ENCODE data around the gene HSPA12B.

The HSPA12B gene, protein sequence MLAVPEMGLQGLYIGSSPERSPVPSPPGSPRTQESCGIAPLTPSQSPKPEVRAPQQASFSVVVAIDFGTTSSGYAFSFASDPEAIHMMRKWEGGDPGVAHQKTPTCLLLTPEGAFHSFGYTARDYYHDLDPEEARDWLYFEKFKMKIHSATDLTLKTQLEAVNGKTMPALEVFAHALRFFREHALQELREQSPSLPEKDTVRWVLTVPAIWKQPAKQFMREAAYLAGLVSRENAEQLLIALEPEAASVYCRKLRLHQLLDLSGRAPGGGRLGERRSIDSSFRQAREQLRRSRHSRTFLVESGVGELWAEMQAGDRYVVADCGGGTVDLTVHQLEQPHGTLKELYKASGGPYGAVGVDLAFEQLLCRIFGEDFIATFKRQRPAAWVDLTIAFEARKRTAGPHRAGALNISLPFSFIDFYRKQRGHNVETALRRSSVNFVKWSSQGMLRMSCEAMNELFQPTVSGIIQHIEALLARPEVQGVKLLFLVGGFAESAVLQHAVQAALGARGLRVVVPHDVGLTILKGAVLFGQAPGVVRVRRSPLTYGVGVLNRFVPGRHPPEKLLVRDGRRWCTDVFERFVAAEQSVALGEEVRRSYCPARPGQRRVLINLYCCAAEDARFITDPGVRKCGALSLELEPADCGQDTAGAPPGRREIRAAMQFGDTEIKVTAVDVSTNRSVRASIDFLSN
- total RNA-seq: 0 to 0.16 (median 0.06) reads per million in 18 experiments

DNA sequence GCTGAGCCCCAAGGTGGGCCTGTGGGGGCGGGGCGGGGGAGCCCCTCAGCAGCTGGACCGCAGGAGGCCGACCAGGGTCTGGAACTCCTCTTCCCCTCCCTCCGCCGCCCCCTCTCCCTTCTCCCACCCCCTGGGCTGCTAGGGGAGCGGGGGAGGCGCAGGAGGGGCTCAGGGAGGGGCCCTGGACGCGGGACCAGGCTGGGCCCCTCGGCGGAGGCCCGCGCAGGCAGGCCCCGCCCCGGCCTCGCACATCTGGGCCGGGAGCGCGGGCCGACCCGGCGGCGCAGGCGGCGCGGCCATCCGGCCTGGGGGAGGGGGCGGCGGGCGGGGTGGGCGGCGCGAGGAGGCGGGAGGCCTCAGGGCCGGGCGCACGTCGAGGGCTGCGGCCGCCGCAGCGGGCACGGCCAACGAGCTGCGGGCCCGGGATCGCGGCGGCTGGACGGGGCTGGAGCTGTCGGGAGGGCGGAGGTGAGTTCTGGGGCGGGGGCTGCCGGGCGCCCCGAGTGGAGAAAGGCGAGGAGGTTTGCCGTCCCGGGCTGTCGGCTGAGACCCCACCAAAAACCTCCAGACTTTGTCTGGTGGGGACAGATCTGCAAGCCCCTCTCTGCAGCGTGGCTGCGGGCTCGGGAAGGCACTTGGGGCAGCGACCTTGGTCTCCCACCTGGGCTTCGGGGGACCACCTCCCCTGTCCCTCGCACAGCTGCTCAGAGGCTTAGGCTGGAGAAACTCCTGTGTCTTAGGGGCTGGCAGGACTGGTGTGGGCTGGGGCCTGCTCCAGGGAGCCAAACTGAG is at the start of gene HSPA12B:
HSPA12B (plus strand) TSS at position 359 of the 792 bp plus-strand sequence. CDS start 5,990 bp downstream, outside the sequence.
- DNase-seq: no peak

DNA sequence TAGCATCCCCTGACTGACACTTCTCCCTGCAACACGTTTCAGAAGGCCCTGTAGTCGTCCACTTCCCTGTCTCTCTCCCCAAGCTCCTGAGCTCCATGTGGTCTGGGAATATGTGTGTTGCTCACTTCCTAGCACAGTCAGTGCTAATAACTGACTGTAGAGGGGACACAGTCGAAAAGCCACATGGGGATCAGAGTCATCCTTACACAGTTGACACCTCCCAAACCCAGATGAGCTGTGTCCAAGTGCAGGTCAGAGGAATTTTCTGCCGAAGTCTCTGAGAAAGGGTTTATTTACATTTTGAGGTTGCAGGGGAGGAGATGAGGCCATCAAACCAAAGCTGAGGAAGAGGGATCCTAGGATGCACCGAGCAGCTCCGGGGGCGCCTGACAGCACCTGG is 47.1 kb upstream of the HSPA12B start:
- DNase-seq: no peak

DNA sequence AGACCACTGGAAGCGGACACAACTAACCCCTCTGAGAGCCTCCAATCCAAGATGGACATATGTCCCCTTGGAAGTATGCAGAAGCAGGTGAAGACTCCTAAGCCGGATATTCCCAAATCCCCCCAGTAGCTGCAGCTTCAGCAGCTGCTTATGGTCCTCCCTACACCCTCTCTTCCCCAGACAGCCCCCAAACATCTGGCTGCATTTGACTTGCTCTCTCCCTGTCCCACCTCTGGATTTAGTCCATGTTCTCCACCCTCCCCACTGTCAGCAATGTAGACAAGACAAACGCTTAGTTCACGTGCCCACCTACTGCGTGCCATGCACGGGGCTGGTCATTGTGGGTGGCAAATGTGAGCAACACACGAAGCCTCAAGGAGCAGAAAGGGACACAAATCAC is 46.1 kb upstream of the HSPA12B start:
- DNase-seq: no peak

DNA sequence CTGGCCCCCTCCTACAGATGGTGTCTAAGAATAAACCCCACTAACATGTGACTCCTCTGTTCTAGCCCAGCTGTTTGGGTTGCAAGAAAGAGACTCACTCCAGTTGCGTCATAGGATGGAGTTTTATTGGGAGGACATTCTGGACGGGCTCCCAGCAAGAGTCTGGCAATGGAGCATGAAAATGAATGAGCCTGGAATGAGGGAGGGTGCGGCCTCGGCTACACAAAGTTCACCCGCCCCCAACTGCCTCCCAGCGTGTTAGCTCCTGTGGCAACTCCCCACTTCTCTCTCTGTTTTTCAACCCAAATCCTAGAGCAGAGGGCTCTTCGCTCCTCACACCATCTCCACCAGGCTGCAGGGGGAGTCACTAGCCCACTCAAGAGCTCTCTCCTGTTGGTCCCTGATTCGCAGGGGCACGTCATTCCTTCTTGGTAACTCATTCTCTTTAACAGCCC is 45.6 kb upstream of the HSPA12B start:
- no peak for DNase-seq

DNA sequence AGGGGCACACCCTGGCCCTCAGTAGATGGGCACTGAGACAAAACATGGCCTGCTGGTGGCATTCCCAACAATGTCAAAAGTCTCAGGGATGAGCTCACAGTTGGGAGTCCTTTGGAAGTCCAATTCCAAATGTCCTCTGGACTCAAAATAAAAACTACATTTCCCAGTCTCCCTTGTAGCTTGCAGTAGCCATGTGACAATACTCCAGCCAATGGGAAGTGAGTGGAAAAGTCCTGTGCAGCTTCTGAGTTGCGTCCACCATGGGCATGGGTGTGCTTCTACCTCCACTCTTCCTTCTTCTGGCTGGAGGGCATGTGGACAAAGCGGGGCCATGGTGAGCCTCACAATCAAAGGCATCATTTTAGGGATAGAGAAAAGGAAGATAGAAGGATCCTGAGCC is 44.8 kb upstream of the HSPA12B start:
- peak; percentile 10 to 26 for DNase-seq

DNA sequence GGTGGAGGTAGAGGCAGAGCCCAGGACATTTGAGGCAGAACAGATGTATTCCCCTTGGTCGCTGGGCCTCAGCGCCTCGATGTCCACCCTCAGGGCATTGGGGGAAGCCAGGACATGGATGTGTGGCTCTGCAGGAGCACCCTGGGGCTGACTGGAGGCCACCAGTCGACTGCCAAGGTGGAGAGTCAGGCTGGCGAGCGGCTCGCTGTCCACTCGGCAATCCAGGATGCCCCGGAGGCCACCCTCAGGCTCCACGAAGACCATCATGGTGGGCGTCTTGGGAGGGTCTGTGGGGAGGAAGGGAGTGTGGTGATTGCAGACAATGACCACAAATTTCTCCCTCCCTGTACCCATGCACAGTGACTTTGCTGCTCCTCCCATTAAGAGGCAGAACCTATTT is 42.5 kb upstream of the HSPA12B start:
- no peak for DNase-seq

DNA sequence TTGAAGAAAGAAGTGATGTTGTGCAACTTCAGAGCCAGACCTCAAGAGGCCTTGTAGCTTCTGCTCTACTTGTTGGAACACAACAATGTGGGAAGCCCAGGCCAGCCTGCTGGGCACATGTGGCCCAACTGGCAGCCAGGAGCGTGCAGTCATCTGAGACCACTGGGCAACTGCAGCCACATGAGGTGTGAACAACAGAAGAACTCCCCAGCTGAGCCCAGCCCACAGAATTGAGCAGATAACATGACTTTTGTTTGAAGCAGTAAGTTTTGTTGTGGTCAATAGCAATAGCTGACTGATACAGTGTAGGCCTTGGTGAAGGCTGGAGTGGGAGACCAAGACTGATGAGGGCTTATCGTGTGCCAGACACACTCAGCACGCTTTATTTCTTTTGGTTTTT is 42.1 kb upstream of the HSPA12B start:
- no peak for DNase-seq

DNA sequence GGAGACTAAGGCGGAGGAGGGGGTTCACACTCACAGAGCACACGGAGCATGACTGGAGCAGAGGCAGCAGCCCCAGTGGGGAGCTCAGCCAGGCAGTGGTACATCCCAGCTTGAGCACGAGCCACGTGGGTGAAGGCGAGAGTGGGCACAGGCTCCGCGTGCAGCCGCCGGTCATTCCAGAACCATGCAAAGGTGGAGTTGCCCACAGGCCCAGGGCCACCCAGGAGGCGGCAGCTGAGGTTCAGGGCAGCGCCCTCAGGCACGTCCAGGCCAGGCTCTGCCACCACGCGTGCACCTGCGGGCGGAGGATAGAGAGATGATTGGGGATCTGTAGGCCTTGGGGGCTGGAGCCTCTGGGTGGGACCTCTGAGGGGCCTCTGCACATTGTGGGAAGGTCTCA is 41.2 kb upstream of the HSPA12B start:
- no peak for DNase-seq

DNA sequence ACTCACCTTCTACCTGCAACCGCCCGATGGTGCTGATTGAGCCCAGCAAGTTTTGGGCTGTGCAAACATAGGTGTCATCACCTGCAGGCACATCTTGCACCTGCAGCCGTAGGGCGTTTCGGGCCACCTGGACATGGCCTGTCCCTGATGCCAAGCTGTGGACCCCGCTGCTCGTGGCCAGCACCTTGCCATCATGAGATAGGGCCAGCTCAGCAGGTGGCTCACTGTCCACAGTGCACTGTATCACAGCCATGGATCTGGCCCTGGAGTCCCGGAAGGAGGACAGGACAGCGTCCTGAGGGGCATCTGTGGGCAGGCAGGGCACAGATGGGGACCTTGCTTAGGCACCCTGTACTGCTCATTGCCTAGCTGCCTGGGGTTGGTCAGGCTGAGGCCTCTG is 40.6 kb upstream of the HSPA12B start:
- no peak for DNase-seq

DNA sequence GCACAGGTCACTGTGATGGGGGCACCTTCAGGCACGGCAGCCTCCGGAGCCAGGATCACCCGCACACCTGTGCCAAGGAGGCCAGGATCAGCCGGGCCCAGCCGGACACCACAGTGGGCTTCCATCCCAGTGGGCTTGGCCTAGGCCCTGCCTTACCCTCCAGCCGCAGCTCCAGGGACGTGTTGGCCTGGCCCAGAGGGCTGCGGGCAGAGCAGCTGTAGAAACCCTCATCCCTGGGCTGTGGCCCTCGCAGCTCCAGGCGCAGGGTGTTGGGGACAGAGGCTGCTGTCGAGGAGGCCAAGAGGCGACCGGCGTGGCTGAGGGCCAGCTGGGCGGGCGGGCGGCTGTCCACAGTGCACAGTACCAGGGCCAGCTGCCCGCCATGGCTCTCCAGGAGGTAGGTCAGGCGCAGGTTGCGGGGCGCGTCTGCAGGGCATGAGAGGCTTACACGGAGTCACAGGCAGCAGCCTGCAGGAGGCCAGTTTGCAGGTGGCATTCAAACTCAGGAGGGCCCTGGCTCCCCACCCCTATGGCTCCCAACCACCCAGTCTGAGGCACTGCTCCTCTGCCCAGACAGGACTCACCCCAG is 39.7 kb upstream of the HSPA12B start:
- no peak for DNase-seq

DNA sequence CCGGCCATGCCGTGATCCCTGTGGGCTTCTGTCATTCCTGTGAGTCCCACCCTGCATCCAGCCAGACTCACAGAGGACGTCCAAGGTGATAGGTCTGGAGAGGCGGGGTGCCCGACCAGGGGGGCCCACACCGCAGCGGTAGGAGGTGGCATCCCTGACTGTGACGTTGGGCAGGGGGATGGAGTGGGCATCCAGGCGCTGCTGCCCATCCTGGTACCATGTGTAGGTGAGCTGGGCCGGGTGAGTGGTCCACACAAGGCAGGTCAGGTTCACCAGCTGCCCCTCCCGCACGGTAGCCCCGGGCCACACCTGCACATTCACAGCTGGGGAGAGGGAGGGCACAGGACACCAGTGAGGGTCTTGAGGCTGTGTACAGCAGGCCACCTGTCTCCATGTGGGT is 39.1 kb upstream of the HSPA12B start:
- DNase-seq: no peak

DNA sequence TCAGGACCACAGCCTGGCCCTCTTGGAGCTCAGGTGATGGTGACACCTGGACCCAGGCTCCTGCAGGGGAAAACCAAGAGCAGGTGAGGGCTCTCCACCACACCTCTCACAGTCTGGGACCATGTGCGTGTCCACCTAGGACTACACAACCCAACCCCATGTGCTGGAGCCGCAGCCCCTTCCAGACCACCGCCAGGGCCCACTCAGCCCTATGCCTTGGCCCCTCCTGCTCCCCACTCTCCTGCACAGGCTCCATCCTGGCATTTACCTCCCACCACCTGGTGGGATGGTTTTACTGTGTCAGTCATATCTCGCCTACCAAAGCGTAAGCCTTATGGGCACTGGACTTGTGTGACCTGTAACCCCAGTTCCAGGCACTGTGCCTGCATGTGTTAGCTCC is 37.6 kb upstream of the HSPA12B start:
- DNase-seq: no peak

DNA sequence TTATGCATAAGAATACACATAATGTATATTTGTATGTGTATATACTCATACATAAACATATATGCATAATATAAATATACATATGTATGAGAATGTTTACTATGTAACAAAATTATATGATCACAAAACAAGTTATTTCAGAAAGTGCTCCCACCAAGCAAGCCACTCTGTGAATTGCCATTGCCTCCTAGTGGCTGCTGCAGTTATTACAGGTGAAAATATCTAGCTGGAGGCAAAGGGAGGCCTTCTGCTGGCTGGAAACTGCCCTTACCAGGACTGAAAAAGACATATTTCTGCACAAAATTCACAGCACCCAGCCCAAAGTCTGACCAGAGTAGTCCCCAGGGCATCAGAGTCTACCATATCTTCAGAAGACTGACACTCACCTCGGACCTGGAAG is 36.3 kb upstream of the HSPA12B start:
- peak; percentile 20 to 28 for DNase-seq

DNA sequence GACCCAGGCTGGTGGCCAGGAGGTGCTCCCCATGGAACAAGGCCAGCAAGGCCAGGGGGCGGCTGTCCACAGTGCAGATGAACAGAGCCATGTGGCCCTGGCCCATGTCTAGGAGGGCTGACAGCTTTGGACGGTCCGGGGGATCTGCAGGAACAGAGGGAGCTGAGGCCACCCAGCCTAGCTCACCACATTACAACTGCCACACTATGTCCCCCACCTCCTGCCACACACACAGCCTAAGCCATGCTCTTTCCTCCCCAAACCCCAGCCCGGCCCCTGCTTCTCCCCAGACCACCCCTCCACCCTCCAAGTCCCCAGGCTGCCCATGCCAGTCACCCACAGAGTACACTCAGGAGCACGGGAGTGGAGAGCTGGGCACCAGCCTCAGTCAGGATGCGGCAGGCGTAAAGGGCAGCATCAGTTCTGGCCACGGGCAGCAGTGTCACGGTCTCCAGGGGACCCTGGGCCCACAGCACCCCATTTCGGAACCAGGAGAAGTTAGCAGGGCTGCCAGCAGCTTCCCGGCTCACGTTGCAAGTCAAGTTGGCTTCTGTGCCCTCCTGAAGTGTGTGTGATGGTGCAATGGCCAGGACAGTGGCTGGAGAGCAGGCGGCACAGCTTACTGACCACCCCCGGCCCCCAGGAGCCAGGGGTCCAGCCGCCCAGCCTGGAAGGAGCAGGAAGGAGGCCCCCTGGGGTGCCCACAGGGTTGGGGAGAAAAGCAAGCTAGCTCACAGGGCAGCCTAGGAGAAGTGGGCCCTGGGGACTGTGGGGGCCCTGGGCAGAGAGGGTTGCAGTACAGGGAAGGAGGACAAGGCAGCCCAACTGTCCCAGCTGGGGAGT is 35.5 kb upstream of the HSPA12B start:
- no peak for DNase-seq

DNA sequence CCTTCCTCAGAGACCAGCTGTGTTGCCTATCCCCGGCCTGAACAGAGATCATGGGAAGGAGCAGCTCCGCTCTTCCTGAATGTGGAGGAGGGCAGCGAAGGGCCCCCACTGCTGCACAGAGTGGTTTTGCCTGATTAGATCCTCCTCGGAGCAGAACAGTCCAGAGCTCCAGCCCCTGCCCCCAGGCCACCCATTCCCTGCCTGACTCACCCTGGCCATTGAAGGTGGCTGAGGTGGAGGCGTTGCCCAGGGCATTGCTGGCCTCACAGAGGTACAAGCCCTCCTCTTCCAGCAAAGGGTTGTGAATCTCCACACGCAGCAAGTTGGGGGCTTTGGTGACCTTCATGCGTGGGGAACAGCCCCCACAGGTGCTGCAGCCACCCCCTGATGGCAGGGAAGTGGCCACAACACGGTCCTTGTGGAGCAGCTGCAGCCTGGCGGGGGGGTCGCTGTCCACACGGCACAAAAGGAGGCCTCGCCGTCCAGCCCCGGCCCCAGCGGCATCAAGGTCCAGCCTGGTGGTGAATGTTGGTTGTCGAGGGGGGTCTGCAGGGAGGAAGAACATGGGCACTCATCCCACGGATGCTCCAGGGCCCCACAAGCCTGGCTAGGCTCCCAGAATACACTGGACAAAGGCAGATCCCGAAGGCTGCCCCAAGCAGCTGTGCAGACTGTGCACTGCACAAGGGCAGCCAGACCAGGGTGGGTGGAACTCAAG is 34.7 kb upstream of the HSPA12B start:
- DNase-seq: no peak

DNA sequence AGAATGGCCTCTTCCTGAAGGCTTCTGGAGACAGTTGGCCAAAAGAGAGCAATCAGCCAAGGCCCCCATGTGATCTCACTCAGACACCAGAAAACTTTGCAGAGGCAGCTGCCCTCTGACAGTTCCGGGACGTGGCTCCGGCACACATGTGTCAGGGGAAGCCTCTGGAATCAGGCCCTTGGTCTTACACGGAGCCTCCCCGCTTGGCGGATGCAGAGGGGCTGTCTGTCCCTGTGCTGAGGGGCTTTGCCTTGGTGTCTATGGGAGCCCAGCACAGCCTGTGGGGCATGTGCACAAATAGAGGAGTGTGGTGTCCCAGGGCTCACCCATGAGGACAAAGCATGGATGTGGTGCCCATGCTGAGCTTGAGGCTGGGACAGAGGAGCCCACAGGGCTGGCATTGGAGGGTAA is 33.9 kb upstream of the HSPA12B start:
- no peak for DNase-seq

DNA sequence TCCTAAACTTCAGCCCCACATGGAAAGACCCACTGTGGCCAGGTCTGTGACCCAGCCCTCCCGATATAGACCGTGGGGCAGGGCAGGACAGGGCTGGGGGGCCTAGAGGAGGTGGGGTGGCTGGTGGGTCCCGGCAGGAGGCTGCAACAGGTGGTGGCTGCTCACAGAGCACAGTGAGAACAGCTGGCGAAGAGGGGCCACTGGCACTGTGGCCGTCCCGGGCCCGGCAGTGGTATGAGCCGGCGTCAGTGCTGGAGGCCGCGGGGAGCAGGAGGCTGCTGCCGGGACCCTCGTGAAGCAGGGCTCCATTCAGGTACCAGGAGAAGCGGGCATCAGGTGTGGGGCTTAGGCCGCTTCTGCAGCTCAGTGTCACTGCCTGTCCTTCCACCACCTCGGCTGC is 33.4 kb upstream of the HSPA12B start:
- DNase-seq: no peak

DNA sequence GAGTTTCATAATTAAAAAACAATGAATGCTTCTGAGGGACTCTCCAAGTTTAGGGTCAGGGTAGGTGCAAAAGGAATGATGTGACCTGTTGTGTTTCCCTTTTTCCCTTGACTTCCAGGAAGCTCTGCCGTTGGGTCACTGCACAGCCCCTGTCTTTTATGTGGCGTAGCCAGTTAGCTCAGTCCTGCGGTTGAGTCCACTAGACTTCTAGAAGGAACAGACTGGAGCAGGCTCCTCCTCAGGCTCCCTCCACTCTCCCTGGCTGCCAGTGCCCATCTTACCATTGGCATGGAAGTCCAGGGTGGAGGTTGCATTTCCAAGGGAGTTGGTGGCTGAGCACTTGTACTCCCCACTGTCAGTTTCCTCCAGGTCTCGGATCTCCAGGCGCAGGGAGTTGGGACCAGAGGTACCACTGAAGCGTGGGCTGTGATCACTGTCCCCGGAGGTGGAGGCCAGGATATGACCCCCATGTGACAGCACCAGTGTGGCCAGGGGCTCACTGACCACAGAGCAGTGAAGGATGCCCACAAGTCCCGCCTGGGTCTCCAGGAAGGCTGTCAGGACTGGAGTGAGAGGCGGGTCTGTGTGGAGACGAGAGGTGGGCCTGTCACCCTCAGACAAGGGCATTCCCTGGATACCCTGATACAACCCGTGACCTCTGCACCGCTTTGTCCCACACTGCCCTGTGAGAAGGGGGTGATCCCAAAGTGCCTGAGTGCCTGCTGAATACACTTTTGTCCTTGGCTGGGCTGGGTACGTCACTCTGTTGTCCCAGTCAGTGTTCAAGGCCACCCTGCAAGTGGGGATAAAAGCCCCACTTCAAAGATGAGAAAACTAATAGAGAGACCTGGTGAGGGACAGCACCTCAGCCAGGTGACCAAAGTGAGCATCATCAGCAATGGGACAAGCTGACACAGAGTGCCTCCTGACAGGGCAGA is 31.2 kb upstream of the HSPA12B start:
- no peak for DNase-seq

DNA sequence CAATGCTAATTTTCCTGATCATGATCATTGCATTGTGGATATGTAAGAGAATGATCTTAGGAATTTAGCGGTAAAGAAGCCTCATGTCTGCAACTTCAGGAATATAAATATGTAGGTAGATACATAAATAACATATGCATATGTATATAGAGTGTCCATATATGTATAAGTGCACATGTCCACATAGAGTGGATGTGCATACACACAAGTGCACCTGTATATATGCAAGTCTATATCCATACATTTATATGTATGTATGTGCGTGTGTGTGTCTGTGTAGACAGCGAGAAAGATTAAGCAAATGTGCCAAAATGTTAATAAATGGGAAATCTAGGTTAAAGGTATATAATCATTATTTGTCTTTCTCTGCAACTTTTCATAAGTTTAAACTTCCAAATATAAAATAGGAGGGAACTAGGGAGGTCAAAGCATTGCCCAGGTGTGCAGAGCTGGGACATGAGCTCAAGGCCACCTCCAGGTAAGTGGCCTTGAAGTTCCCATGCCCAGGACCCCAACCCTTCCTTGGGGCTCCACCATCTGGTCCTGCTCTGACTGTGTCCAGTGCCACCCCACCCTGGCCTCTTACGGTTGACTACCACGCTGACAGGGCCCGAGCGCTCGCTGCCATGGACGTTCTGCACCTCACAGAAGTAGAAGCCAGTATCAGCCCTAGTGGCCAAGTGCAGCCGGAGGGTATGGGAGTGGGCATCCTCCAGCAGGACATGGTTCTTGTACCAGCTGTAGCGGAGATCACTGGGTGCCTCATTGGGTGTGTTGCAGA is 29.7 kb upstream of the HSPA12B start:
- DNase-seq: no peak
